Endothelial cell (in vitro differentiated cells): Measurements from ENCODE around the gene NENF. TPM values are rescaled to one million over a fixed set of nuclear protein-coding genes. Genes with fewer than 3 reads are reported as not detected.

ENCODE experiments used
- DNase-seq: peaks from one replicate; pipeline ENCODE4 v3.0.0; 2021; ENCODE audit warnings: low spot score
- H3K27ac Mint-ChIP-seq: one replicate; pipeline ENCODE4 v1.8.0; 2021; ENCODE audit warnings: mixed read lengths, inconsistent platforms; ENCODE audit not compliant: unreplicated experiment
- H3K27me3 Mint-ChIP-seq: one replicate; pipeline ENCODE4 v1.8.0; 2021; ENCODE audit warnings: mild to moderate bottlenecking, moderate library complexity, mixed read lengths, inconsistent platforms; ENCODE audit not compliant: unreplicated experiment
- H3K36me3 Mint-ChIP-seq: one replicate; pipeline ENCODE4 v1.8.0; 2021; ENCODE audit warnings: mild to moderate bottlenecking, low read depth, mixed read lengths, inconsistent platforms; ENCODE audit not compliant: unreplicated experiment
- H3K4me1 Mint-ChIP-seq: one replicate; pipeline ENCODE4 v1.8.0; 2021; ENCODE audit warnings: mild to moderate bottlenecking, mixed read lengths, inconsistent platforms; ENCODE audit not compliant: unreplicated experiment
- H3K4me3 Mint-ChIP-seq: one replicate; pipeline ENCODE4 v1.8.0; 2021; ENCODE audit warnings: mild to moderate bottlenecking, mixed read lengths, inconsistent platforms; ENCODE audit not compliant: unreplicated experiment
- H3K9me3 Mint-ChIP-seq: one replicate; pipeline ENCODE4 v1.8.0; 2021; ENCODE audit warnings: mixed read lengths, inconsistent platforms; ENCODE audit not compliant: unreplicated experiment
- total RNA-seq: library from RNA; stranded (reverse); fragmentation: NEBNext Ultra II Directional; extraction: Animal tissue kit (Norgen Biotek cat#: 25700); gene quantifications from one replicate; pipeline ENCODE4 v1.2.1, GENCODE V29; 2021; ENCODE audit not compliant: unreplicated experiment
- TF ChIP-seq, protein P1 (sequence below): fragments of 200-600 bp; sonication (generic); IDR thresholded peaks from one replicate; pipeline ENCODE4 v1.5.0; 2021; ENCODE audit warnings: antibody characterized with exemption; ENCODE audit not compliant: unreplicated experiment

Gene NENF
- total RNA-seq, 1 donor from 2014 or later: 25.6 TPM

DNA sequence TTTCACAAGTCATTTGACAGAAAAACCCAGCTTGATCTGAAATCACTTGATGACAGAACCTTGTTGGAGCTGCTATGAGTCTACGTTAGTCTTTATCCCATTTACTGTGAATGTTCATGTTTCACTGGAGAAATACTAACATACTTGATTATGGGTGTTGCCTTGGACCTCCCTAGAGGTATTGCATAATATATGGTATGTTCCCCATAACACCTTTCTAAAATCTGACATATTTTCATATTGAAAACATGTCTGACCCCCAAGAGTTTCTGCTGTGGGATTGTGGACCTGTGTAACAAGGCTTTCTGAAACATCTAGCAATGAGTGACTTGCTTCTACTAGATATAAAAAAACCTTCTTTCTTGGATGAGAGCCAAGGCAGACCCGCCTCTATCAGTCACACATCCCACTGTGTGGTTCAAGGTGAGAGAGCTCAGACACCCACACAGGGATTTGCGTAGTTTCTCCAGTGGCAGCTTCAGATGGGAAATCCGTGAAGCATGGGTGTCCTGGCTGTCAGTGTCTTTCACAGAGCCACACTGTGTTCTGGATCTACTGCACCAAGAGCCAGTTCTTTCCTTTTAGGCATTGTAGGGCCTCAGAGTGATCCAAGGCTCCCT, 4.6 kb downstream of the NENF start:
- Mint-ChIP-seq H3K4me3 (no peak overlapping the region), H3K27me3 (peaks cover 4% of the 10 kb centered on the region), H3K36me3 (no peaks in the 10 kb centered on the region), H3K9me3 (no peaks in the 10 kb centered on the region), H3K4me1 (peaks cover 11% of the 10 kb centered on the region), H3K27ac (no peak overlapping the region)
- no peak for DNase-seq
- TF ChIP-seq, protein P1, sequence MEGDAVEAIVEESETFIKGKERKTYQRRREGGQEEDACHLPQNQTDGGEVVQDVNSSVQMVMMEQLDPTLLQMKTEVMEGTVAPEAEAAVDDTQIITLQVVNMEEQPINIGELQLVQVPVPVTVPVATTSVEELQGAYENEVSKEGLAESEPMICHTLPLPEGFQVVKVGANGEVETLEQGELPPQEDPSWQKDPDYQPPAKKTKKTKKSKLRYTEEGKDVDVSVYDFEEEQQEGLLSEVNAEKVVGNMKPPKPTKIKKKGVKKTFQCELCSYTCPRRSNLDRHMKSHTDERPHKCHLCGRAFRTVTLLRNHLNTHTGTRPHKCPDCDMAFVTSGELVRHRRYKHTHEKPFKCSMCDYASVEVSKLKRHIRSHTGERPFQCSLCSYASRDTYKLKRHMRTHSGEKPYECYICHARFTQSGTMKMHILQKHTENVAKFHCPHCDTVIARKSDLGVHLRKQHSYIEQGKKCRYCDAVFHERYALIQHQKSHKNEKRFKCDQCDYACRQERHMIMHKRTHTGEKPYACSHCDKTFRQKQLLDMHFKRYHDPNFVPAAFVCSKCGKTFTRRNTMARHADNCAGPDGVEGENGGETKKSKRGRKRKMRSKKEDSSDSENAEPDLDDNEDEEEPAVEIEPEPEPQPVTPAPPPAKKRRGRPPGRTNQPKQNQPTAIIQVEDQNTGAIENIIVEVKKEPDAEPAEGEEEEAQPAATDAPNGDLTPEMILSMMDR: no peak

DNA sequence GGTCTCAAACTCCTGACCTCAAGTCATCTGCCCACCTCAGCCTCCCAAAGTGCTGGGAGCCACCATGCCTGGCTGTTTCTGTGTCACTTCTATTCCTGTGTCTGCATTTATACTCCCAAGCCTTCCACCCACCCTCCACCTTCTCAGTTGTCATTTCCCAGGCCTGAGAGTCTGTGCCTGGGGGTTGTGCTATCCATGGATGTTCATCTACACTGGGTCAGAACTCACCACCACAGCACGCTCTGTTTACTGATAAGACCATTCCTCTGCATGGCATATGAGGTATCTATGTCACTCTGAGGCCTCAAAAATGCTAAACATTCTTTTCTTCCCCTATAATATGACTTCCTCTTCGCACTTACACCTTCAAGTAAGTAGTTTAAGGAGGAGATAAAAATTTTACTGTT, 6.1 kb downstream of the NENF start:
- no peak overlapping the region for H3K4me3 Mint-ChIP-seq
- H3K36me3 Mint-ChIP-seq: no peaks in the 10 kb centered on the region
- H3K4me1 Mint-ChIP-seq: peaks cover 3% of the 10 kb centered on the region
- no peaks in the 10 kb centered on the region for H3K9me3 Mint-ChIP-seq
- TF ChIP-seq, protein P1: no peak
- no peak overlapping the region for H3K27ac Mint-ChIP-seq
- H3K27me3 Mint-ChIP-seq: peaks cover 3% of the 10 kb centered on the region
- no peak for DNase-seq

DNA sequence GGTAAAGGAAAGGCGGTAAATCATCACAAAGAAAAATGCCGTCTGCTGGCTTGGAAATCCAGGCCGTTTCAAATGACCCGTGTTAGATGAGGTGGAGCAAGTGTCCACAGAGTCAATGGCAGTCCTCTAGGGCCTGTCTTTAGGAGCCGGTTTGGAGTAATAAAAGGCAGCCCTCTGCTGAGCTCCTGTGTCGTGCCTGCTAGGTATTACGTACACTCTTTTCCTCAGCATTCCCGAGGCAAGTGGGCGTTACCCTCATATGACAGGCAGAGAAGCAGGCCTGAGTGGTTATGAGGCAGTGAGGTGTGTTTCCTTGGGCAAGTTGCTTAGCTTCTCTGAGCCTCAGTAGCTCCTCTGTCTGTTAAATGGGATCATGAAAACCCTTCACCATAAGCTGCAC, 7.7 kb downstream of the NENF start:
- peaks cover 3% of the 10 kb centered on the region for H3K27me3 Mint-ChIP-seq
- H3K36me3 Mint-ChIP-seq: peaks cover 4% of the 10 kb centered on the region
- TF ChIP-seq, protein P1: no peak
- DNase-seq: no peak
- no peak overlapping the region for H3K27ac Mint-ChIP-seq
- no peaks in the 10 kb centered on the region for H3K9me3 Mint-ChIP-seq
- H3K4me3 Mint-ChIP-seq: no peak overlapping the region
- H3K4me1 Mint-ChIP-seq: no peaks in the 10 kb centered on the region

DNA sequence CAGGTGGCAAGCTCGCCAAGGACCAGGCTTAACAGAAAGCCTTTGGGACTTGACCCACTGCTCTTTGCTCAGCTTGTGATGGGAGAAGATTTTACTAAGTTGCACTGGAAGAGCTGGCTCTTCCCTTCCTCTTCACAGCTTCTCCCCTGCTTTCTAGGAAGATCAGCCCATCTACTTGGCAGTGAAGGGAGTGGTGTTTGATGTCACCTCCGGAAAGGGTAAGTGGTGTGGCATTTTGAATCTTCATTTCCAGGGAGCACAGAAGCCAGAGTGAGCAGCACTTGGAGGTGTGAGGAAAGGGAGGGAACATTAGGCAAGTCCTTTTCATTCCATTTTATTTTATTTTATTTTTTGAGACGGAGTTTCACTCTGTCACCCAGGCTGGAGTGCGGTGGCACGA, 9.7 kb downstream of the NENF start:
- DNase-seq: no peak
- no peak overlapping the region for H3K27ac Mint-ChIP-seq
- H3K9me3 Mint-ChIP-seq: no peaks in the 10 kb centered on the region
- TF ChIP-seq, protein P1: no peak
- H3K36me3 Mint-ChIP-seq: peaks cover 4% of the 10 kb centered on the region
- H3K4me1 Mint-ChIP-seq: no peaks in the 10 kb centered on the region
- H3K4me3 Mint-ChIP-seq: no peak overlapping the region
- H3K27me3 Mint-ChIP-seq: peaks cover 3% of the 10 kb centered on the region

DNA sequence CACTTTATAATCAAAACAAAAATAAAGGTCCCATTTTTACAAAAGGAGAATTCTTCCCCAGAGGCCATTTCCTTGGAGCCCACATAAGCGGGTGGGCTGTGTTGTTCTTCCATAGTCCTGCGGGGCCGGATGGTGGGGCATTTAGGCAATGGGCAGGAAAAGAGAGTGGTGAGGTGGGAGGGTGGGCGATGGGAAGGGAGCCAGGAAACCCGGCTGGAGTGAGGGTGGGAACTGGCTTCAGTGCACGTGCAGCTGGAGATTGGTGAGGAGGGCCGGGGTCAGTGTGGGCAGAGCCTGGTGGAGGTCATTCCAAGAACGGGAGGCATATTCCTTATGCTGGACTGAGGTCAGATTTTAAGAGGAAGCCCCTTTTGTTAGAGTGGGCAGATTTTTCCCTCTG, 13.6 kb downstream of the NENF start:
- no peaks in the 10 kb centered on the region for H3K9me3 Mint-ChIP-seq
- TF ChIP-seq, protein P1: no peak
- H3K4me1 Mint-ChIP-seq: no peaks in the 10 kb centered on the region
- H3K27me3 Mint-ChIP-seq: peaks cover 3% of the 10 kb centered on the region
- DNase-seq: no peak
- no peak overlapping the region for H3K4me3 Mint-ChIP-seq
- no peak overlapping the region for H3K27ac Mint-ChIP-seq
- peaks cover 4% of the 10 kb centered on the region for H3K36me3 Mint-ChIP-seq
